HG03025 (cell line): ENCODE data around the gene RHBDF2.
"Not testable (repeated sequence)": the region's sequence is repeated elsewhere in the genome, so short reads cannot be mapped to it uniquely, and the experiment has no call there.

Source experiments
- ATAC-seq: cut with Tn5 transposase; IDR thresholded peaks from one replicate; pipeline ENCODE4 v1.9.1; 2021; ENCODE audit warnings: mild to moderate bottlenecking, moderate library complexity; ENCODE audit not compliant: unreplicated experiment, low FRiP score

Gene RHBDF2

DNA sequence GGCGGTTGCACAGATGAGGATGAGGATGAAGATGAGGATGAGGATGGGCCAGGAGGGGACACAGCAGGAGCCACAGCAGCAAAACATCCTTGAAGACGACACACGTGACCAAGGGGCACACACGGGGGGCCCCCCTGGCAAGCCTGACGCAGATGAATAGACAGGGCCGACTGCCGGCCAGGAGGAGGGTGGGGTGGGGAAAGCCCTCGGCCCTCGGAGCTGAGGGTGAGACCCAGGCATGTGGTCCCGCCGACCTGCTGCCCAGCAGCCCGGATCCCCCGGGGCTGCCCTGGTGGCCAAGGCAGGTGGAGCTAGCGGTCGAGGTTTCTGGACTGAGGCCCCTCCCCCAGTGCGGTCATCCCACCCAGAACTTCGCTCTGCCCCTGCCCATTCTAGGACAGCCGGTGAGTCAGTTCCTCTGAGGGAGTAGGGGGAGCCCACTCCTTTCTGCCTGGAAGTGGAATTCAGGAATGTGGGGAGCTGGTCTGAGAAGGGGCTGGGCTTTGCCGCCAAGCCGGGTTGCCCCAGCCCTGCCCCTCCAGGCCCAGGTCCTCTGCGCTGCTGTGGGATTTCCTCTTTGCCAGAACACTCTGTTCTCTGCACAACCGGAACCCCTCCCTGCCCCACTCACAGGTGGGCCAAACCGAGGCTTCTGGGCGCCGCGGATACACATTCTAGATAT lies 26.3 kb upstream of the RHBDF2 start:
- no peak for ATAC-seq

- ATAC-seq = not testable (repeated sequence)
Measured at GRCh38 chr17:76527016-76527415, 25.8 kb upstream of the RHBDF2 start.

DNA sequence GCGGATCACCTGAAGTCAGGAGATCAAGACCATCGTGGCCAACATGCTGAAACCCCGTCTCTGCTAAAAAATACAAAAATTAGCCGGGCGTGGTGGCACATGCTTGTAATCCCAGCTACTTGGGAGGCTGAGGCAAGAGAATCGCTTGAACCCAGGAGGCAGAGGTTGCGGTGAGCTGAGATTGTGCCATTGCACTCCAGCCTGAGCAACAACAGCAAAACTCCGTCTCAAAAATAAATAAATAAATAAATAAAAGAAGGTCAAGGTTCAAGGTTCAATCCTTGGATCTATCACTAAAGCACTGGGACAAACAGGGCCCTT lies 24.2 kb upstream of the RHBDF2 start:
- ATAC-seq = not testable (repeated sequence)

DNA sequence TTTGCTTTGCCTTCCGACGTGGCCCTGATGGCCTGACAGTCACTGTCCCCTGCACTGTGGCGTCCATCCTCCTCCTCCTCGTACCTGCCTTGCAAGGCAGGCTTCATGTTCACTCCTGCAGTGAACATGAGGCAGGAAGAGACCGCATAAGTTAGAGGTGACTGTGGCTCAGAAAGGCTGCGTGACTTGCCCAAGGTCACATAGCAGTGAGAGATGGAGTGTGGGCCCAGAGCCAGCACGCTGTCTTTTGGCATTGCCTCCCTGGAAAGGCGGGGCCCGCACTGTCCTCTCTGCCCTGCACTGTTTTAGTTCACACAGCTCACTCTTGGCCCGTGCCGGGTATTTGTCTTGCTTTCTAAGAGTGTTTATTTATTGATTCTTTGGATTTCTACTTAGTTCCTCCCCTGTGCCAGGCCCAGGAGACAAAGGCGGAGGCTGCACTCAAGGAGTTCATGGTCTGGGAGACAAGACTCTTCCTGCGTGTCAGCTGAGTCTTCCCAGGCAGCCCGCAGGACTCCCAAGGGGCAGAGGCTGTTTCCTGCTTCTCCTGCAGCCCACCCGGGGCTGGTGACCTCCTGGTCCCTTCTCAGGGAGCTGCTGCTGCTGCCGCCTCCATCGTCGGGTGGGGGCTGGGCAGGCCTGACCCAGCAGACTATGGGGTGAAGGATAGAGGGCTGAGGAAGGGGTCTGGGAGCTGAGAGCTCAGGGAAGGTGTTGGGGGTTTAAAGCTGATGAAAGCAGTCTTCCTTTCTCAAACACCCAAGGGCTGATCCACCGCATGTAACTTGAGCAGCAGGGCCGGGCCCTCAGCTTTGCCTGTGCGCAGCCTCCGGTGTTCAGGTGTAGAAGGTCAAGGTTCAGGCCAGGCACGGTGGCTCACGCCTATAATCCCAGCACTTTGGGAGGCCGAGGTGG lies 23.6 kb upstream of the RHBDF2 start:
- ATAC-seq = no peak

- ATAC-seq = no peak
Measured at GRCh38 chr17:76523084-76524037, 22.1 kb upstream of the RHBDF2 start.

GRCh38 chr17:76521683-76522082 lies 20.5 kb upstream of the RHBDF2 start:
- ATAC-seq = not testable (repeated sequence)

DNA sequence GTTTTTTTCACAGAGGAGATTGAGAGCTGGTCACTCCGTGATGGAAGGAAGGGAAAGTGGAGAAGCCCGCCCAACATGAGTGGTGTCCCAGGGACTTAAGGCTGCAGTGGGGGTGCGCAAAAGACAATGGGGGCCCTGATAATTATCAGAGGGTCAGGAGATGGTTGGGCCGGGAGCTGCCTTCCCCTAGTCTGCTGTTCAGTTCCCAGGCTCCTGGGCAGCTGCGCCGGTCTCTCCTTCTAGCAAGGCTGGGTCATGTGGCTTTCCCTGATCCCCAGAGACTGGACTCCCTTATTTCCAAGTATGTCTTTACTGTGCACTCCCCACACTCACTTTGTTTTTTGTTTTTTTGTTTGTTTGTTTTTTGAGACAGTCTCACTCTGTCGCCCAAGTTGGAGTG lies 20.0 kb upstream of the RHBDF2 start:
- no peak for ATAC-seq

DNA sequence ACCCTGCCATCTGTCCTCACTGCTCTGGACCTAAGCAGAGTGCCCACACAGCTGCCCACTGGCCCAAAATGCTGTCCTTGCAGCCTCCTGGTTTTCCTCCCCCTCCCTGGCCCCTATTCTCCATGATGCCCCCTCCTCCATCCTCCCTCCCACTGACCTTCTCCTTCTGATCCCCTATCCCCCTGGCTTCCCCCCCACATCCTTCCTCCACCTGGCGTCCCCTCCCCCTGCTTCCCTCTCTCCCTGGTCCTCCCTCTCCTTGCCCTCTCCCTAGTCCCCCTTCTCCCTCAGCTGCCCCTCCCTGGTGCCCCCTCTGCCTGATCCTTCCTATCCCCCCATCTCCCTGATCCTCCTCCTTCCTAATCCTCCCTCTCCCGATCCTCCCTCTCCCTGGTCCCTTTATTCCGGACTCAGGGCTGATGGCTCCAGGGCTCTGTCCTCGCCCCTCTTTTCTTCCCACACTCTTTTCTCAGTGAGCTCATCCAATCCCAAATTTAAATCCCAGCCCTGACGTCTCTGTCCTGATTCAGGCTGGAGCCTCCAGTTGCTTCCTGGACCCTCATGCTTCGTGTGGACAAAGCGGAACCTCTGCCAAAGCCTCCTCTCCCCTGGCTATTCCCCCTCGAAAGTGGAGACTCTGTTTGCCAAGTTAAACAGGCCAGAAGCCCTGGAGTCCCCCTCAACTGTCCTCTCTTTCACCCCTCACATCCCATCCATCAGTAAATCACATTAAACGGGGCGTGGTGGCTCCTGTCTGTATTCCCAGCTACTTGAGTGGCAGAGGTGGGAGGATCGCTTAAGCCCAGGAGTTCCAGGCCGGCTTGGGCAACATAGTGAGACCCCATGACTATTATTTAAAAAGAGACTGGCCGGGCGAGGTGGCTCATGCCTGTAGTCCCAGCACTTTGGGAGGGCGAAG lies 18.1 kb upstream of the RHBDF2 start:
- no peak for ATAC-seq

GRCh38 chr17:76517638-76518038 lies 16.4 kb upstream of the RHBDF2 start:
- no peak for ATAC-seq

DNA sequence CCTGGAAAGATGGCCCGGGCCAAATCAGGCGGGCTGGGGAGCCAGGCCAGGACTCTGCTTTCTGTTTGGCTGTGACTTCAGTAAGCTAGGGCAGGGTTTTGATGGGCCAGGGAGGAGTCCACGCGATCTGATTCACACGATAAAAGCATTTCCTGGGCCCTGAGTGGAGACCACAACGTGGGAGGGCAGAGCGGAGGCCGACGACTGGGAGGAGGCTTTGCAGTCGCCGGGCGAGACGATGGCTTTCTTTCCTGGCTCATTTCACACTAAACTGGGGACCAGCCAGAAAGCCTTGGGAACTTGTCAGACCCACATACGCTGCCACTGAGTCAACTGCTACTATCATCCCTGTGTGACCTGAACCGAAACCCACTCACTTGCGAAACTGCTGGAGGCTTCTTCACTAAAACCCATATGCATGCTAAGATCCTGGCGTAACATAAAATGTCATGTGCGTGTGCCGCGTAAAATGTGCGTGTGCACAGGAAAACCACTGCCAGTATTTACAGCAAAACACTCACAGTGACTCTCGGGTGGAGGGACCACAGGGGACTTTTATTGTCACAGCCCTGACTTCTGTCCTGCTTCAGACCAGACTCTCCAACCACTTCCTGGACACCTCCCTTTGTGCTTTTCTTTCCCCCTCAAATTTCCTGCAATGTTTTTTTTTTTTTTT lies 14.2 kb upstream of the RHBDF2 start:
- ATAC-seq = no peak

- ATAC-seq = not testable (repeated sequence)
Measured at GRCh38 chr17:76514355-76514754, 13.1 kb upstream of the RHBDF2 start.

DNA sequence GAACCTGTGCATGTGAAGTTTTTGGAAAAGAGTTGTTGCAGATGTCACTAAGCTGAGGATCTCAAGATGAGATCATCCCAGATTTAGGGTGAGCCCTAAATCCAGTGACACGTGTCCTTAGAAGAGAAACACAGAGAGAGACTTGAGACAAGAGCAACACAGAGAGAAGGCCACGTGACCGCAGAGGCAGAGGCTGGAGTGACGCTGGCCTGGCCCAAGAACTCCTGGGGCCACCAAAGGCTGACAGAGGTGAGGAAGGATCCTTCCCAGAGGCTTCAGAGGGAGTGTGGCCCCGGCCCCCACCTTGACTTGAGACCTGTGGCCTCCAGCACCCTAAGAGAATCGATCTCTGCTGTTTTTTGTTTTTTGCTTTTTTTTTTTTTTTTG lies 12.1 kb upstream of the RHBDF2 start:
- no peak for ATAC-seq

GRCh38 chr17:76512366-76513305 lies 11.4 kb upstream of the RHBDF2 start:
- ATAC-seq = no peak

- ATAC-seq = no peak
Measured at GRCh38 chr17:76511668-76512365, 10.6 kb upstream of the RHBDF2 start.

- no peak for ATAC-seq
Measured at GRCh38 chr17:76510831-76511244, 9.6 kb upstream of the RHBDF2 start.

DNA sequence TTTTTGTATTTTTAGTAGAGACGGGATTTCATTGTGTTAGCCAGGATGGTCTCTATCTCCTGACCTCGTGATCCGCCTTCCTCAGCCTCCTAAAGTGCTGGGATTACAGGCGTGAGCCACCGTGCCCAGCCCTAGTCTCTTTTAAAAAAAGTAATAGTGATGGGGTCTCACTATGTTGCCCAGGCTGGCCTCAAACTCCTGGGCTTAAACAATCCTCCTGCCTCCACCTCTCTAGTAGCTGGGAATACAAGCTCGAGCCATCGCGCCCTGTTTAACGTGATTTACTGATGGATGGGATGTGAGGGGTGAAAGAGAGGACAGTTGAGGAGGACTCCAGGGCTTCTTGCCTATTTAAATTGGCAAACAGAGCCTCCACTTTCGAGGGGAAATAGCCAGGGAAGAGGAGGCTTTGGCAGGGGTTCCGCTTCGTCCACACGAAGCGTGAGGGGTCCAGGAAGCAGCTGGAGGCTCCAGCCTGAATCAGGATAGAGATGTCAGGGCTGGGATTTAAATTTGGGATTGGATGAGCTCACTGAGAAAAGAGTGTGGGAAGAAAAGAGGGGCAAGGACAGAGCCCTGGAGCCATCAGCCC lies 7.3 kb upstream of the RHBDF2 start:
- ATAC-seq = not testable (repeated sequence)
